PC-3 (cell line): ENCODE results near the gene AGFG2.

Source experiments
- EZH2 ChIP-seq: fragments of 300-600 bp; sonication (generic); IDR thresholded peaks from one replicate; pipeline ENCODE4 v1.6.1; 2017; ENCODE audit warnings: antibody characterized with exemption, mild to moderate bottlenecking, low read length; ENCODE audit not compliant: unreplicated experiment
- TF ChIP-seq, protein P1 (sequence below): fragments of 300-600 bp; sonication (generic); conservative IDR thresholded peaks from 2 replicates; pipeline ENCODE4 v1.5.1; 2017; ENCODE audit warnings: antibody characterized with exemption, low read depth, mild to moderate bottlenecking, low read length

DNA sequence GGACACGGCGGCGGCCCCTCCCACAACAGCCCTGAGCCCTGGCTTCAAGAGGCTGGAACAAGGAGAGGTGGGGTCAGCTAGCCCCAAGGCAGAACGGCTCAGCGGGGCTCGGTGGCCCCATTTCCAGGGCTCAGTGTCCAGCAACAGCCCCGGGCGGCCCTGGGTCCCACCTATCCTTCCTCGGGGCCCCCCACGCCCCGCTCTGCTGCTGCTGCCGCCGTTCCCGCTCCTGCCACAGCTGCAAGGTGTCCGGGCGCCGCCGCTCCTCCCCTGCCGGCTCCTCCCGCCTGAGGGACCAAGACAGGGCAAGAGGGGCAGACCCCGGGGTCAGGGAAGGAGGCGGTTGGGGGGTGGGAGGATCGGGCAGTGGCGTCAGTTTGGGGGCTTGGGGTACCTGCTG, 38.1 kb downstream of the AGFG2 start:
- TF ChIP-seq, protein P1, sequence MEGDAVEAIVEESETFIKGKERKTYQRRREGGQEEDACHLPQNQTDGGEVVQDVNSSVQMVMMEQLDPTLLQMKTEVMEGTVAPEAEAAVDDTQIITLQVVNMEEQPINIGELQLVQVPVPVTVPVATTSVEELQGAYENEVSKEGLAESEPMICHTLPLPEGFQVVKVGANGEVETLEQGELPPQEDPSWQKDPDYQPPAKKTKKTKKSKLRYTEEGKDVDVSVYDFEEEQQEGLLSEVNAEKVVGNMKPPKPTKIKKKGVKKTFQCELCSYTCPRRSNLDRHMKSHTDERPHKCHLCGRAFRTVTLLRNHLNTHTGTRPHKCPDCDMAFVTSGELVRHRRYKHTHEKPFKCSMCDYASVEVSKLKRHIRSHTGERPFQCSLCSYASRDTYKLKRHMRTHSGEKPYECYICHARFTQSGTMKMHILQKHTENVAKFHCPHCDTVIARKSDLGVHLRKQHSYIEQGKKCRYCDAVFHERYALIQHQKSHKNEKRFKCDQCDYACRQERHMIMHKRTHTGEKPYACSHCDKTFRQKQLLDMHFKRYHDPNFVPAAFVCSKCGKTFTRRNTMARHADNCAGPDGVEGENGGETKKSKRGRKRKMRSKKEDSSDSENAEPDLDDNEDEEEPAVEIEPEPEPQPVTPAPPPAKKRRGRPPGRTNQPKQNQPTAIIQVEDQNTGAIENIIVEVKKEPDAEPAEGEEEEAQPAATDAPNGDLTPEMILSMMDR: no peak
- no peak for TF ChIP-seq EZH2
